Measurements from ENCODE around the gene PRSS56. TPM values are rescaled to one million over a fixed set of nuclear protein-coding genes. Genes with fewer than 3 reads are reported as not detected.

The PRSS56 gene
- total and polyA plus RNA-seq, 5 donors: 0.05 to 0.11 TPM; not detected in 3

Other genes starting within 250 kb of the PRSS56 start
- not detected for gene ALPP, start 141.6 kb upstream of the PRSS56 start, total RNA-seq
- gene ALPP, start 141.6 kb upstream of the PRSS56 start, polyA plus RNA-seq: not detected
- gene ALPG, start 113.5 kb upstream of the PRSS56 start, total RNA-seq: not detected
- not detected for gene ALPG, start 113.5 kb upstream of the PRSS56 start, polyA plus RNA-seq
- gene ALPI, start 64.2 kb upstream of the PRSS56 start, total RNA-seq: not detected
- gene ALPI, start 64.2 kb upstream of the PRSS56 start, polyA plus RNA-seq: not detected
- under 1 TPM in 1 of 4 donors, not detected in 3; 0.25 TPM for gene ECEL1, start 32.6 kb upstream of the PRSS56 start, total RNA-seq
- gene ECEL1, start 32.6 kb upstream of the PRSS56 start, polyA plus RNA-seq: 0.05 TPM
- under 1 TPM in 1 of 4 donors, not detected in 3; 0.53 TPM for gene CHRND, start 5.8 kb downstream of the PRSS56 start, total RNA-seq
- gene CHRND, start 5.8 kb downstream of the PRSS56 start, polyA plus RNA-seq: 0.09 TPM
- not detected for gene CHRNG, start 19.3 kb downstream of the PRSS56 start, total RNA-seq
- not detected for gene CHRNG, start 19.3 kb downstream of the PRSS56 start, polyA plus RNA-seq
- gene TIGD1, start 30.2 kb downstream of the PRSS56 start, total RNA-seq: 1 to 10 TPM; 2.6 to 3.3 (median 3.2) TPM
- gene TIGD1, start 30.2 kb downstream of the PRSS56 start, polyA plus RNA-seq: 1.9 TPM
- gene EIF4E2, start 30.3 kb downstream of the PRSS56 start, total RNA-seq: 10 to 100 TPM; 32.1 to 49.4 (median 45.9) TPM
- 32.3 TPM for gene EIF4E2, start 30.3 kb downstream of the PRSS56 start, polyA plus RNA-seq
- gene EFHD1, start 113.2 kb downstream of the PRSS56 start, total RNA-seq: 10 to 100 TPM in 2 of 4 donors, 1 to 10 TPM in 2; 6.4 to 14.4 (median 9.6) TPM
- 14.7 TPM for gene EFHD1, start 113.2 kb downstream of the PRSS56 start, polyA plus RNA-seq
- gene GIGYF2, start 176.9 kb downstream of the PRSS56 start, total RNA-seq: 10 to 100 TPM; 60.4 to 68.2 (median 63.8) TPM
- gene GIGYF2, start 176.9 kb downstream of the PRSS56 start, polyA plus RNA-seq: 21.6 TPM